Adrenal gland (tissue), 5 donors: ENCODE measurements around the gene ARHGEF18.
"Not testable (repeated sequence)": the region's sequence is repeated elsewhere in the genome, so short reads cannot be mapped to it uniquely, and the experiment has no call there.

Source experiments
- CTCF ChIP-seq, 6 experiments: fragments of 450-650 bp in 4 of 6; fragments of 200-600 bp in 2 of 6; sonication (generic) in 1 of 6; IDR thresholded peaks; 1 replicate in 5 of 6; 2 replicates in 1 of 6; pipeline versions ENCODE4 v1.5.1 to v1.8.0; 2016 to 2021; ENCODE audit warnings: antibody characterized with exemption in 6 of 6, mild to moderate bottlenecking in 2 of 6, moderate library complexity in 1 of 6
- POLR2A ChIP-seq, 2 donors: fragments of 450-650 bp; IDR thresholded peaks; one replicate each; pipeline ENCODE4 v1.6.1; 2017; ENCODE audit warnings: antibody characterized with exemption in 2 of 2, mild to moderate bottlenecking in 2 of 2, moderate library complexity in 1 of 2
- donor health status: DM: no; HTN: no; CAD: no.

GRCh38 chr19:7368866-7369265, 20.1 kb downstream of the ARHGEF18 start:
- TF ChIP-seq CTCF, POLR2A (IDR thresholded peaks at IDR 0.05): not testable (repeated sequence)
